Progenitor cell of endocrine pancreas (in vitro differentiated cells): ENCODE results near the gene THEMIS2. TPM values are rescaled to one million over a fixed set of nuclear protein-coding genes. Genes with fewer than 3 reads are reported as not detected.
A peak's percentile ranks its signal among the peaks of the same experiment; 100 is the strongest.

Experiments
- DNase-seq: peaks from one replicate; pipeline ENCODE4 v3.0.0; 2021; ENCODE audit warnings: low spot score; ENCODE audit not compliant: unreplicated experiment
- H3K27ac Mint-ChIP-seq: 2 replicates; pipeline ENCODE4 v1.8.0; 2021; ENCODE audit warnings: mild to moderate bottlenecking, moderate library complexity, mixed read lengths
- H3K27me3 Mint-ChIP-seq: 2 replicates; pipeline ENCODE4 v1.8.0; 2021; ENCODE audit warnings: mixed read lengths
- H3K36me3 Mint-ChIP-seq: 2 replicates; pipeline ENCODE4 v1.8.0; 2022; ENCODE audit warnings: mixed read lengths; ENCODE audit not compliant: insufficient read depth
- H3K4me1 Mint-ChIP-seq: 2 replicates; pipeline ENCODE4 v1.8.0; 2021; ENCODE audit warnings: low read depth, mixed read lengths
- H3K4me3 Mint-ChIP-seq: 2 replicates; pipeline ENCODE4 v1.8.0; 2021; ENCODE audit warnings: low read depth, mild to moderate bottlenecking, moderate library complexity, mixed read lengths
- H3K9me3 Mint-ChIP-seq: 2 replicates; pipeline ENCODE4 v1.8.0; 2021; ENCODE audit warnings: low read depth, mixed read lengths
- CTCF ChIP-seq: fragments of 200-600 bp; sonication (generic); IDR thresholded peaks from one replicate; pipeline ENCODE4 v1.5.0; 2021; ENCODE audit warnings: antibody characterized with exemption, mild to moderate bottlenecking; ENCODE audit not compliant: unreplicated experiment
- total RNA-seq: library from RNA; stranded (reverse); gene quantifications from 2 replicates; pipeline ENCODE4 v1.2.1, GENCODE V29; 2021

Gene THEMIS2
- total RNA-seq, 1 donor from 2014 or later: 3.3 TPM

GRCh38 chr1:27885114-27885528 is 12.8 kb downstream of the THEMIS2 start:
- no peak for DNase-seq
- H3K9me3 Mint-ChIP-seq: no peaks in the 10 kb centered on the region
- no peak for TF ChIP-seq CTCF
- peak overlapping the region; percentile 57 for H3K27ac Mint-ChIP-seq
- H3K27me3 Mint-ChIP-seq: no peaks in the 10 kb centered on the region
- no peak overlapping the region for H3K4me3 Mint-ChIP-seq
- no peaks in the 10 kb centered on the region for H3K36me3 Mint-ChIP-seq
- H3K4me1 Mint-ChIP-seq: no peaks in the 10 kb centered on the region

GRCh38 chr1:27885621-27886352 is 13.4 kb downstream of the THEMIS2 start:
- Mint-ChIP-seq H3K4me1 (no peaks in the 10 kb centered on the region), H3K27me3 (no peaks in the 10 kb centered on the region), H3K27ac (no peak overlapping the region)

GRCh38 chr1:27886353-27886679 is 14.0 kb downstream of the THEMIS2 start:
- peaks cover 6% of the 10 kb centered on the region for H3K36me3 Mint-ChIP-seq
- H3K4me3 Mint-ChIP-seq: no peak overlapping the region
- no peaks in the 10 kb centered on the region for H3K27me3 Mint-ChIP-seq
- H3K9me3 Mint-ChIP-seq: no peaks in the 10 kb centered on the region
- no peak for TF ChIP-seq CTCF
- H3K4me1 Mint-ChIP-seq: no peaks in the 10 kb centered on the region
- DNase-seq: no peak
- no peak overlapping the region for H3K27ac Mint-ChIP-seq

More at GRCh38 chr1:27885621-27886352, 13.4 kb downstream of the THEMIS2 start:
- no peak for DNase-seq
- Mint-ChIP-seq H3K36me3 (peaks cover 3% of the 10 kb centered on the region), H3K9me3 (no peaks in the 10 kb centered on the region), H3K4me3 (no peak overlapping the region)
- no peak for TF ChIP-seq CTCF

- TF ChIP-seq CTCF: no peak
- peaks cover 7% of the 10 kb centered on the region for H3K36me3 Mint-ChIP-seq
Observed at GRCh38 chr1:27886744-27887143, 14.4 kb downstream of the THEMIS2 start.

GRCh38 chr1:27887215-27888021 is 15.1 kb downstream of the THEMIS2 start:
- Mint-ChIP-seq H3K4me1 (no peaks in the 10 kb centered on the region), H3K27me3 (no peaks in the 10 kb centered on the region), H3K36me3 (peaks cover 10% of the 10 kb centered on the region), H3K4me3 (no peak overlapping the region), H3K27ac (no peak overlapping the region), H3K9me3 (no peaks in the 10 kb centered on the region)
- DNase-seq: no peak
- TF ChIP-seq CTCF: no peak

More at GRCh38 chr1:27886744-27887143, 14.4 kb downstream of the THEMIS2 start:
- no peak overlapping the region for H3K4me3 Mint-ChIP-seq
- H3K27me3 Mint-ChIP-seq: no peaks in the 10 kb centered on the region
- H3K9me3 Mint-ChIP-seq: no peaks in the 10 kb centered on the region
- DNase-seq: no peak
- H3K27ac Mint-ChIP-seq: no peak overlapping the region
- H3K4me1 Mint-ChIP-seq: no peaks in the 10 kb centered on the region
